DMS79 (cell line): Measurements from ENCODE around the gene AKTIP.
"Not testable (repeated sequence)": the region's sequence is repeated elsewhere in the genome, so short reads cannot be mapped to it uniquely, and the experiment has no call there.

Source experiments
- DNase-seq: peaks from one replicate; lab custom pipeline; 2025; lab: John Stamatoyannopoulos, UW

AKTIP gene

GRCh38 chr16:53515811-53516210, 12.8 kb upstream of the AKTIP start:
- DNase-seq: no peak

- no peak for DNase-seq
Measured at GRCh38 chr16:53515259-53515658, 12.2 kb upstream of the AKTIP start.

- DNase-seq: not testable (repeated sequence)
Measured at GRCh38 chr16:53512795-53513194, 9.8 kb upstream of the AKTIP start.

- DNase-seq: no peak
Measured at GRCh38 chr16:53511403-53512280, 8.6 kb upstream of the AKTIP start.

GRCh38 chr16:53511084-53511402, 8.0 kb upstream of the AKTIP start:
- no peak for DNase-seq

GRCh38 chr16:53510704-53511070, 7.7 kb upstream of the AKTIP start:
- DNase-seq: no peak

GRCh38 chr16:53509906-53510703, 7.1 kb upstream of the AKTIP start:
- no peak for DNase-seq

- no peak for DNase-seq
Measured at GRCh38 chr16:53507464-53508179, 4.6 kb upstream of the AKTIP start.

- no peak for DNase-seq
Measured at GRCh38 chr16:53506254-53506653, 3.2 kb upstream of the AKTIP start.

GRCh38 chr16:53504665-53505064, 1.7 kb upstream of the AKTIP start:
- DNase-seq: no peak

GRCh38 chr16:53503991-53504663, 1.1 kb upstream of the AKTIP start:
- DNase-seq: peak; percentile 10

- peak; percentile 94 for DNase-seq
Measured at GRCh38 chr16:53503270-53503923, 388 bp upstream of the AKTIP start.

- no peak for DNase-seq
Measured at GRCh38 chr16:53501216-53501859, 1.7 kb downstream of the AKTIP start.

GRCh38 chr16:53498984-53499383, 4.0 kb downstream of the AKTIP start:
- no peak for DNase-seq

- no peak for DNase-seq
Measured at GRCh38 chr16:53495325-53495724, 7.7 kb downstream of the AKTIP start.

GRCh38 chr16:53494636-53495035, 8.4 kb downstream of the AKTIP start:
- DNase-seq: peak; percentile 41

GRCh38 chr16:53492503-53492902, 10.5 kb downstream of the AKTIP start:
- DNase-seq: no peak

- DNase-seq: no peak
Measured at GRCh38 chr16:53489755-53490154, 13.3 kb downstream of the AKTIP start.

GRCh38 chr16:53486230-53486629, 16.8 kb downstream of the AKTIP start:
- no peak for DNase-seq

GRCh38 chr16:53484542-53484941, 18.5 kb downstream of the AKTIP start:
- no peak for DNase-seq

- DNase-seq: no peak
Measured at GRCh38 chr16:53482123-53482522, 20.9 kb downstream of the AKTIP start.
